Stomach (tissue), 9 donors: Measurements from ENCODE around the gene STIM1. TPM values are rescaled to one million over a fixed set of nuclear protein-coding genes. Genes with fewer than 3 reads are reported as not detected.
A peak's percentile ranks its signal among the peaks of the same experiment; 100 is the strongest.

Experiments used
- DNase-seq, 2 donors: peaks; one replicate each; pipeline versions ENCODE4 v3.0.0 to v3.0.0-alpha.2; 2013 to 2019
- H3K27ac ChIP-seq, 5 donors: fragments of 200-600 bp in 4 of 5; sonication (generic) in 4 of 5; one replicate each; pipeline ENCODE4 v1.5.1; 2013 to 2019; ENCODE audit warnings: mild to moderate bottlenecking in 1 of 5, moderate library complexity in 1 of 5
- H3K27me3 ChIP-seq, 3 donors: fragments of 200-600 bp; sonication (generic); one replicate each; pipeline ENCODE4 v1.5.1; 2017 to 2019; ENCODE audit warnings: mixed run types in 1 of 3
- H3K36me3 ChIP-seq, 4 donors: fragments of 200-600 bp; sonication (generic); 1 replicate in 3 of 4; 2 replicates in 1 of 4; pipeline ENCODE4 v1.5.1; 2016 to 2019
- H3K4me1 ChIP-seq, 4 donors: fragments of 200-600 bp; sonication (generic); one replicate each; pipeline ENCODE4 v1.5.1; 2016 to 2019
- H3K4me3 ChIP-seq, 4 donors: fragments of 200-600 bp; sonication (generic) in 3 of 4; one replicate each; pipeline ENCODE4 v1.5.1; 2016 to 2019; ENCODE audit warnings: mild to moderate bottlenecking in 1 of 4
- H3K9me3 ChIP-seq, 4 donors: fragments of 200-600 bp; sonication (generic); one replicate each; pipeline ENCODE4 v1.5.1; 2016 to 2019
- EP300 ChIP-seq: sonication (generic); formaldehyde crosslinking; IDR thresholded peaks from one replicate; pipeline ENCODE4 v1.6.1; 2017; ENCODE audit warnings: antibody characterized with exemption
- POLR2A ChIP-seq, 4 donors: fragments of 450-650 bp; IDR thresholded peaks; one replicate each; pipeline ENCODE4 v1.6.1; 2016; ENCODE audit warnings: antibody characterized with exemption in 4 of 4, control low read depth in 2 of 4, mild to moderate bottlenecking in 1 of 4, moderate library complexity in 1 of 4
- POLR2AphosphoS5 ChIP-seq, 3 donors: sonication (generic); formaldehyde crosslinking; IDR thresholded peaks; one replicate each; pipeline ENCODE4 v1.6.1; 2016; ENCODE audit warnings: antibody characterized with exemption in 3 of 3
- WGBS, 5 donors: extraction: QIAGEN DNeasy Blood & Tissue Kit in 3 of 5; methylation state at CpG; one replicate each; pipeline versions ENCODE4 v1.1.5 to v1.1.7; 2013 to 2018; 5-methylcytosine and 5-hydroxymethylcytosine counted together
- intact Hi-C: fragments of 100-400 bp; cut with DNase I; formaldehyde crosslinking; loops from one replicate; pipeline ENCODE4 v1.15.1; 2023; ENCODE audit warnings: low total_unique reads
- polyA plus RNA-seq, 3 donors: library from polyadenylated mRNA; stranded (reverse); fragments of 200-250 nt; gene quantifications; one replicate each; pipeline ENCODE4 v1.2.3, GENCODE V29; 2013
- total RNA-seq, 5 donors: library from RNA; depleted of rRNA; stranded (reverse); fragments of >200 nt; gene quantifications; one replicate each; pipeline versions ENCODE4 v1.1.0 to v1.2.3, GENCODE V29; 2014 to 2016
- TF ChIP-seq, protein P1 (sequence below), 7 experiments: fragments of 450-650 bp in 4 of 7; fragments of 200-600 bp in 3 of 7; sonication (generic) in 3 of 7; IDR thresholded peaks; one replicate each; pipeline ENCODE4 v1.5.1; 2016 to 2019; ENCODE audit warnings: antibody characterized with exemption in 7 of 7, control low read depth in 2 of 7, mild to moderate bottlenecking in 1 of 7
- donor health status: healthy with polysubstance abuse.
- donor health status: Bipolar disorder and iron deficiency.
- donor health status: healthy.

The STIM1 gene
- total and polyA plus RNA-seq, 8 donors = 8.7 to 70.7 (median 34.3) TPM

DNA sequence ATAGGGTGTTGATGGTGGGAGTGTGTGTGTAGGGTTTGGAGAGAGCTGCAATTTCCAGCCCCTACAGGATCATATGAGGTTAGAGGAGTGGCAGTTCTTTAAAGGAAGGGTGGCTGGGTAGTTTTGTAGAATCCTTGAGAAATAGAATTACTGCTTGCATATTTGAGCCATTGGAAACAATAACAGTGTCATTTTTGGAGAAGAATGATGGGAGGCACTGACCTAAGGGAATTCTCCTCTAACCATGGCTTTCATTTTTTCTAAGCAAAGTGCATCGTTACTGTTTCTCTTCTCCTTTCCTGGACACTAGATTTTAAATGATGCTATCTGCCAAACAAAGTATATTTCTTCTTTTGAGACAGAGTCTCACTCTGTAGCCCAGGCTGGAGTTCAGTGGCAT is 172.3 kb downstream of the STIM1 start:
- intact Hi-C loops = no loop called here
- Histone ChIP-seq H3K27me3 (no peaks in the 10 kb centered on the region), H3K4me1 (peaks cover 0 to 50% (median 20%) of the 10 kb centered on the region in 4 donors), H3K4me3 (no peak overlapping the region), H3K27ac (peak overlapping the region in 2 of 5 donors; percentile 59 to 71), H3K36me3 (peaks cover 0 to 11% (median 0%) of the 10 kb centered on the region in 4 donors), H3K9me3 (no peaks in the 10 kb centered on the region)
- TF ChIP-seq POLR2A (IDR thresholded peaks at IDR 0.05) = no peak
- TF ChIP-seq EP300 = no peak
- TF ChIP-seq, protein P1, sequence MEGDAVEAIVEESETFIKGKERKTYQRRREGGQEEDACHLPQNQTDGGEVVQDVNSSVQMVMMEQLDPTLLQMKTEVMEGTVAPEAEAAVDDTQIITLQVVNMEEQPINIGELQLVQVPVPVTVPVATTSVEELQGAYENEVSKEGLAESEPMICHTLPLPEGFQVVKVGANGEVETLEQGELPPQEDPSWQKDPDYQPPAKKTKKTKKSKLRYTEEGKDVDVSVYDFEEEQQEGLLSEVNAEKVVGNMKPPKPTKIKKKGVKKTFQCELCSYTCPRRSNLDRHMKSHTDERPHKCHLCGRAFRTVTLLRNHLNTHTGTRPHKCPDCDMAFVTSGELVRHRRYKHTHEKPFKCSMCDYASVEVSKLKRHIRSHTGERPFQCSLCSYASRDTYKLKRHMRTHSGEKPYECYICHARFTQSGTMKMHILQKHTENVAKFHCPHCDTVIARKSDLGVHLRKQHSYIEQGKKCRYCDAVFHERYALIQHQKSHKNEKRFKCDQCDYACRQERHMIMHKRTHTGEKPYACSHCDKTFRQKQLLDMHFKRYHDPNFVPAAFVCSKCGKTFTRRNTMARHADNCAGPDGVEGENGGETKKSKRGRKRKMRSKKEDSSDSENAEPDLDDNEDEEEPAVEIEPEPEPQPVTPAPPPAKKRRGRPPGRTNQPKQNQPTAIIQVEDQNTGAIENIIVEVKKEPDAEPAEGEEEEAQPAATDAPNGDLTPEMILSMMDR (IDR thresholded peaks at IDR 0.05) = no peak
- TF ChIP-seq POLR2AphosphoS5 (IDR thresholded peaks at IDR 0.05) = no peak
- WGBS, 5 donors = 57 to 94% (median 68%) methylated on average over 1 of the region's 1 CpG
- DNase-seq = no peak

DNA sequence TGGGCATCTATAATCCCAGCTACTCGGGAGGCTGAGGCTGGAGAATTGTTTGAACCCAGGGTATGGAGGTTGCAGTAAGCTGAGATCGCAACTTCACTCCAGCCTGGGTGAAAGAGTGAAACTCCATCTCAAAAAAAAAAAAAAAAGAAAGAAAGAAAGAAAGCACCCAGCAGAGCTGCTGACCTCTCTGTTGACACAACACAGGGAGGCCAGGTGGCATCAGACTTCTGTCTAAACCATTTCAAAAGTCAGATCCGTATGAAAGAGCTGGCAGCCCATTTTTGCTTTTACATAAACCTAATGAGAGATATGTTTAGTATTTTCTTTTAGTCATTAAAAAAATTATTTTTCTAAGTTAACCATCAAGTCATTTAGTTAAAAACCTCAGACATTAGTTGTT is 174.7 kb downstream of the STIM1 start:
- no peak for DNase-seq
- Histone ChIP-seq H3K27ac (no peak overlapping the region), H3K4me3 (no peak overlapping the region), H3K27me3 (no peaks in the 10 kb centered on the region), H3K36me3 (no peaks in the 10 kb centered on the region), H3K9me3 (peaks cover 0 to 8% (median 2%) of the 10 kb centered on the region in 4 donors), H3K4me1 (peaks cover 0 to 37% (median 15%) of the 10 kb centered on the region in 4 donors)
- TF ChIP-seq POLR2AphosphoS5 (IDR thresholded peaks at IDR 0.05) (no peak), EP300 (no peak), POLR2A (IDR thresholded peaks at IDR 0.05) (no peak)
- TF ChIP-seq, protein P1 (IDR thresholded peaks at IDR 0.05) = no peak
- 74 to 83% (median 77%) methylated on average over 3 of the region's 3 CpGs for whole genome bisulfite sequencing, 5 donors
- intact Hi-C loops = no loop called here

DNA sequence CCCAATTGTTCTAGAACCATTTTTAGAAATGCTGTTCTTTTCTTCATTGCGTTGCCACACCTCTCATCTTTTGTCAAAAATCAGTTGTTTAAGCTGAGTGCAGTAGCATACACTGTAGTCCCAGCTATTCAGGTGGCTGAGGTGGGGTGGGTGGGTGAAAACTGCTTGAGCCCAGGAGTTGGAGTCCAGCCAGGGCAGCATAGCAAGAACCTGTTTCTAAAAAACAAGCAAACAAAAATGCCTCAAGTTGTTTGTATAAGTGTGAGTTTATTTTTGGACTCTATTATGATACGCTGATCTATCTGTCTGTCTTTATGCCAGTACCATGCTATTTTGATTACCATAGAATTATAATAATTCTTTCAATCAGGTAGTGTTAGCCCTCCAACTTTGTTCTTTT is 176.6 kb downstream of the STIM1 start:
- Histone ChIP-seq H3K27ac (no peak overlapping the region), H3K4me1 (peaks cover 0 to 21% (median 5%) of the 10 kb centered on the region in 4 donors), H3K27me3 (no peaks in the 10 kb centered on the region), H3K4me3 (no peak overlapping the region), H3K36me3 (no peaks in the 10 kb centered on the region), H3K9me3 (peaks cover 0 to 8% (median 2%) of the 10 kb centered on the region in 4 donors)
- intact Hi-C loops = no loop called here
- TF ChIP-seq, protein P1 (IDR thresholded peaks at IDR 0.05) = no peak
- no peak for TF ChIP-seq POLR2AphosphoS5 (IDR thresholded peaks at IDR 0.05)
- WGBS, 5 donors = 36 to 71% (median 45%) methylated on average over 2 of the region's 2 CpGs
- peak in 1 of 2 donors; percentile 34 for DNase-seq

DNA sequence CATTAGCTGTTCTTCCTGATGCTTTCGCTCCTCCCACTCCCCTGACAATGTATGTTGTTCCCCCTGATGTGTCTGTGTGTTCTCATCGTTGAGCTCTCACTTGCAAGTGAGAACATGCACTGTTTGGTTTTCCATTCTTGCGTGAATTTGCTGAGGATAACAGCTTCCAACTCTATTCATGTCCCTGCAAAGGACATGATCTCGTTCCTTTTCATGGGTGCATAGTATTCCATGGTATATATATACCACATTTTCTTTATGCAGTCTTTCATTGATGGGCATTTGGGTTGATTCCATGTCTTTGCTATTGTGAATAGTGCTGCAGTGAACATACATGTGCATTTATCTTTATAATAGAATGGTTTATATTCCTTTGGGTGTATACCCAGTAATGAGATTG is 180.5 kb downstream of the STIM1 start:
- no peak for TF ChIP-seq POLR2A (IDR thresholded peaks at IDR 0.05)
- no peak for TF ChIP-seq EP300
- TF ChIP-seq, protein P1 (IDR thresholded peaks at IDR 0.05) = no peak
- TF ChIP-seq POLR2AphosphoS5 (IDR thresholded peaks at IDR 0.05) = no peak
- DNase-seq = no peak
- Histone ChIP-seq H3K27me3 (no peaks in the 10 kb centered on the region), H3K4me3 (no peak overlapping the region), H3K9me3 (peaks cover 0 to 8% (median 2%) of the 10 kb centered on the region in 4 donors), H3K4me1 (peaks cover 0 to 8% (median 4%) of the 10 kb centered on the region in 4 donors), H3K36me3 (no peaks in the 10 kb centered on the region), H3K27ac (no peak overlapping the region)
- intact Hi-C loops = no loop called here
- 91 to 96% (median 96%) methylated on average over 4 of the region's 4 CpGs for WGBS, 5 donors
